Keratinocyte (primary cell): ENCODE data around the gene TPSAB1. TPM values are rescaled to one million over a fixed set of nuclear protein-coding genes. Genes with fewer than 3 reads are reported as not detected.

ENCODE experiments used
- DNase-seq: peaks from one replicate; pipeline ENCODE4 v3.0.0-alpha.2; 2011; ENCODE audit warnings: low read depth, missing footprints, low spot score
- FAIRE-seq: peaks from 2 replicates; lab custom pipeline; 2011; peaks lifted over from hg19 to GRCh38; lab: Jason Lieb, UNC
- H2AFZ ChIP-seq: 2 replicates; pipeline ENCODE4 v1.6.0; 2012; ENCODE audit warnings: low read length, control low read depth, inconsistent platforms; ENCODE audit not compliant: control insufficient read depth
- H3K27ac ChIP-seq: 2 replicates; pipeline ENCODE4 v1.5.1; 2011; ENCODE audit warnings: low read length; ENCODE audit not compliant: control insufficient read depth, insufficient read depth
- H3K27me3 ChIP-seq: 3 replicates; pipeline ENCODE4 v1.6.0; 2011; ENCODE audit warnings: low read length; ENCODE audit not compliant: control insufficient read depth, insufficient read depth; ENCODE audit errors: extremely low read depth
- H3K36me3 ChIP-seq, 2 experiments: 2 replicates in 1 of 2; 3 replicates in 1 of 2; pipeline ENCODE4 v1.5.1; 2011; ENCODE audit warnings: low read length in 2 of 2, mild to moderate bottlenecking in 1 of 2; ENCODE audit not compliant: control insufficient read depth in 2 of 2, insufficient read depth in 2 of 2; ENCODE audit errors: extremely low read depth in 1 of 2
- H3K4me1 ChIP-seq: 3 replicates; pipeline ENCODE4 v1.5.1; 2011; ENCODE audit warnings: low read length; ENCODE audit not compliant: control insufficient read depth, insufficient read depth; ENCODE audit errors: extremely low read depth
- H3K4me2 ChIP-seq: 3 replicates; pipeline ENCODE4 v1.6.0; 2011; ENCODE audit warnings: low read depth, low read length; ENCODE audit not compliant: control insufficient read depth, insufficient read depth; ENCODE audit errors: extremely low read depth
- H3K4me3 ChIP-seq, 3 experiments: fragments of 200-600 bp in 1 of 3; sonication (generic) in 1 of 3; 2 replicates in 2 of 3; 3 replicates in 1 of 3; pipeline ENCODE4 v1.5.1; 2011 to 2016; ENCODE audit warnings: low read length in 3 of 3, mild to moderate bottlenecking in 3 of 3, control low read depth in 2 of 3, inconsistent platforms in 1 of 3, low read depth in 1 of 3, mixed read lengths in 1 of 3, mixed run types in 1 of 3, moderate library complexity in 1 of 3; ENCODE audit not compliant: control insufficient read depth in 2 of 3, insufficient read depth in 2 of 3; ENCODE audit errors: extremely low read depth in 1 of 3
- H3K79me2 ChIP-seq: 2 replicates; pipeline ENCODE4 v1.6.0; 2012; ENCODE audit warnings: low read length; ENCODE audit not compliant: control insufficient read depth, insufficient read depth
- H3K9ac ChIP-seq: 3 replicates; pipeline ENCODE4 v1.6.0; 2011; ENCODE audit warnings: low read length; ENCODE audit not compliant: control insufficient read depth, insufficient read depth; ENCODE audit errors: extremely low read depth
- H3K9me1 ChIP-seq: 3 replicates; pipeline ENCODE4 v1.6.0; 2011; ENCODE audit warnings: low read length; ENCODE audit not compliant: control insufficient read depth, insufficient read depth; ENCODE audit errors: extremely low read depth
- H3K9me3 ChIP-seq: 2 replicates; pipeline ENCODE4 v1.5.1; 2012; ENCODE audit warnings: low read depth, low read length; ENCODE audit not compliant: control insufficient read depth
- H4K20me1 ChIP-seq: 3 replicates; pipeline ENCODE4 v1.6.0; 2011; ENCODE audit warnings: low read length; ENCODE audit not compliant: control insufficient read depth, insufficient read depth; ENCODE audit errors: extremely low read depth
- EZH2 ChIP-seq: IDR thresholded peaks from one replicate; pipeline ENCODE4 v1.6.1; 2012; ENCODE audit warnings: inconsistent platforms, mild to moderate bottlenecking, low read length, moderate library complexity
- dilution Hi-C: fragments of 300-500 bp; cut with MboI; formaldehyde crosslinking; loops from one replicate; pipeline ENCODE4 v1.7.0; 2020; ENCODE audit warnings: low sequenced_read_pairs; ENCODE audit not compliant: extremely low pct_ligation_motif_present
- polyA plus RNA-seq, 5 experiments: library from polyadenylated mRNA; depleted of rRNA in 3 of 5; stranded (reverse) in 3 of 5; stranded (forward) in 1 of 5; unstranded in 1 of 5; fragments of >200 nt; gene quantifications; 1 replicate in 1 of 5; 2 replicates in 3 of 5; 3 replicates in 1 of 5; pipeline versions ENCODE4 v1.2.1 to v1.2.3, GENCODE V29; 2011 to 2012; ENCODE audit warnings: missing spikeins in 2 of 5, low read depth in 1 of 5, low replicate concordance in 1 of 5
- TF ChIP-seq, protein P1 (sequence below), 3 experiments: IDR thresholded peaks in 1 of 3; conservative IDR thresholded peaks in 1 of 3; optimal IDR thresholded peaks in 1 of 3; 2 replicates in 2 of 3; 3 replicates in 1 of 3; pipeline versions ENCODE3 to v1.5.1; 2011; ENCODE audit warnings: low read length in 3 of 3, mild to moderate bottlenecking in 3 of 3, moderate library complexity in 2 of 3, control low read depth in 1 of 3, inconsistent platforms in 1 of 3; ENCODE audit not compliant: insufficient read depth in 2 of 3; ENCODE audit errors: extremely low read depth in 1 of 3

TPSAB1 gene
- polyA plus RNA-seq, 1 donor (not counting 4 experiments of a cell fraction or from before 2014, with no cell fraction given), result not detected

DNA sequence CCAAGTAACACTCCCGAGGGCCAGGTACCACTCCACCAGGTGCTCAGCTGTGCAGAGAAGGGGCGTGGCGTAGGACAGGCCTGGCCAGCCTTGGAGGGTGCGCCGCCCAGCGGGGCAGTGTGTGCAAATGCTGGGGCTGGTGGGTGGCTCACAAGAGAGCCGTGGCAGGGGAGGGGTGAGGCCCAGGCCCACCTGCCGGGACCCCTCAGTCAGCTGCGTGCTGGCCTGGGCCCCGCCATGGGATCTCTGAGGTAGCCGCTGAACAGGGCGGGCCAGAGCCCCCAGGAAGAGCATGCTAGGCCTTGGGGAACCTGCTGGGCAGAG, 24.2 kb upstream of the TPSAB1 start:
- TF ChIP-seq, protein P1, sequence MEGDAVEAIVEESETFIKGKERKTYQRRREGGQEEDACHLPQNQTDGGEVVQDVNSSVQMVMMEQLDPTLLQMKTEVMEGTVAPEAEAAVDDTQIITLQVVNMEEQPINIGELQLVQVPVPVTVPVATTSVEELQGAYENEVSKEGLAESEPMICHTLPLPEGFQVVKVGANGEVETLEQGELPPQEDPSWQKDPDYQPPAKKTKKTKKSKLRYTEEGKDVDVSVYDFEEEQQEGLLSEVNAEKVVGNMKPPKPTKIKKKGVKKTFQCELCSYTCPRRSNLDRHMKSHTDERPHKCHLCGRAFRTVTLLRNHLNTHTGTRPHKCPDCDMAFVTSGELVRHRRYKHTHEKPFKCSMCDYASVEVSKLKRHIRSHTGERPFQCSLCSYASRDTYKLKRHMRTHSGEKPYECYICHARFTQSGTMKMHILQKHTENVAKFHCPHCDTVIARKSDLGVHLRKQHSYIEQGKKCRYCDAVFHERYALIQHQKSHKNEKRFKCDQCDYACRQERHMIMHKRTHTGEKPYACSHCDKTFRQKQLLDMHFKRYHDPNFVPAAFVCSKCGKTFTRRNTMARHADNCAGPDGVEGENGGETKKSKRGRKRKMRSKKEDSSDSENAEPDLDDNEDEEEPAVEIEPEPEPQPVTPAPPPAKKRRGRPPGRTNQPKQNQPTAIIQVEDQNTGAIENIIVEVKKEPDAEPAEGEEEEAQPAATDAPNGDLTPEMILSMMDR (optimal IDR thresholded peaks at IDR 0.05 in 1 of 3, IDR thresholded peaks at IDR 0.05 in 1 of 3, conservative IDR thresholded peaks at IDR 0.05 in 1 of 3; ENCODE audit: extremely low read depth in 1 of 3, insufficient read depth in 2 of 3, low read length in 3 of 3), result no peak
- no peak for TF ChIP-seq EZH2
- Histone ChIP-seq H3K4me2 (no peak overlapping the region), H3K4me3 (no peak overlapping the region), H2AFZ (no peak overlapping the region), H3K79me2 (no peaks in the 10 kb centered on the region), H3K36me3 (no peaks in the 10 kb centered on the region), H3K27me3 (peaks cover 5% of the 10 kb centered on the region), H3K9me1 (no peaks in the 10 kb centered on the region), H3K9ac (no peak overlapping the region), H3K27ac (no peak overlapping the region), H3K9me3 (peaks cover 2% of the 10 kb centered on the region), H4K20me1 (no peaks in the 10 kb centered on the region), H3K4me1 (no peaks in the 10 kb centered on the region)
- FAIRE-seq (no peak), DNase-seq (no peak)
- dilution Hi-C loops, result no loop called here

DNA sequence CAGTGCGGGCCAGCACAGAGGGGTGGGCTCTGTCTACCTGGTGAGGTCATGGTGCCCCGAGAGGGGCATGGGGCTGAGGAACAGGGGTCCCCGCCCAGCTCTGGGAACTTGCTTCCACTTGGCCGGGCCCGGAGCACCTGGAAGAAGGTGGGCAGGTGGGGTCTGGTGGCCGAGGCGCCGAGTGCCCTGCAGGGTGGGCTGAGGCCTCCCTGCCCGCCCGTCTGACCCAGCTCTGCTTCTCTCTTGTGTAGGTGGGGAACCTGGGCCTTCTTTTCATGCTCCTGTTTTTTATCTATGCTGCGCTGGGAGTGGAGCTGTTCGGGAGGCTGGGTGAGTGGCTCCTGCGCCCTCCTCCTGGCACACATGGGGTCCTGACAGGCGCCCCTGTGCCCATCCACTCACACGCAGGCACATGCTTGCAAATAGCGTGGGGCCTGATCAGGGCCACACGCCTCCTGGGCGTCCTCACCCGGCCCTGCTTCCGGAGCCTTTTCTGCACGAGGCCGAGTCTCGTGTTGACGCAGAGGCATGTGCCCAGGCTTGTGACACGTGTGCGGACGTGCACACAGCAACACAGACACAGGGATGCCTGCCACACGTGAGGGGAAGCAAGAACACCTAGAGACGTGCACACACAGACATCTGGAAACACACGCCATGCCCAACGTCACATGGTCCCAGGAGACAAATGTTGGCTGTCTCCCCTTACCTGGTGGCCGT, 23.7 kb upstream of the TPSAB1 start:
- no peaks in the 10 kb centered on the region for H3K9me1 ChIP-seq
- H3K4me1 ChIP-seq, result no peaks in the 10 kb centered on the region
- no peaks in the 10 kb centered on the region for H3K36me3 ChIP-seq
- H2AFZ ChIP-seq, result no peak overlapping the region
- no peak overlapping the region for H3K4me2 ChIP-seq
- H3K9me3 ChIP-seq, result peaks cover 2% of the 10 kb centered on the region
- H3K4me3 ChIP-seq, result no peak overlapping the region
- H3K27ac ChIP-seq, result no peak overlapping the region
- FAIRE-seq, result no peak
- dilution Hi-C loops, result no loop called here
- no peaks in the 10 kb centered on the region for H4K20me1 ChIP-seq
- H3K9ac ChIP-seq, result no peak overlapping the region
- TF ChIP-seq, protein P1 (optimal IDR thresholded peaks at IDR 0.05 in 1 of 3, IDR thresholded peaks at IDR 0.05 in 1 of 3, conservative IDR thresholded peaks at IDR 0.05 in 1 of 3; ENCODE audit: extremely low read depth in 1 of 3, insufficient read depth in 2 of 3, low read length in 3 of 3), result no peak
- TF ChIP-seq EZH2, result no peak
- no peaks in the 10 kb centered on the region for H3K79me2 ChIP-seq
- DNase-seq, result no peak
- peaks cover 5% of the 10 kb centered on the region for H3K27me3 ChIP-seq
